ENCODE results near the gene MATN3. TPM values are rescaled to one million over a fixed set of nuclear protein-coding genes. Genes with fewer than 3 reads are reported as not detected.

Gene MATN3
- total and polyA plus RNA-seq, 4 donors, result 0.05 to 0.10 (median 0.08) TPM; not detected in 1

GRCh38 chr2:19988600-19988999 is 23.9 kb downstream of the MATN3 start (continued):
- TF ChIP-seq RXRA (IDR thresholded peaks at IDR 0.05), result no peak
- no peak for TF ChIP-seq NR2F2 (IDR thresholded peaks at IDR 0.05)
- TF ChIP-seq FOXA1 (IDR thresholded peaks at IDR 0.05), result no peak

- Histone ChIP-seq H3K27me3 (ENCODE audit: control insufficient read depth in 4 of 4, insufficient read depth in 4 of 4, low read length in 3 of 4) (peaks cover 0 to 4% (median 0%) of the 10 kb centered on the region in 4 donors), H3K4me3 (ENCODE audit: low read depth in 1 of 3, low read length in 3 of 3) (no peak overlapping the region), H3K27ac (ENCODE audit: low read depth in 1 of 2, low read length in 2 of 2) (no peak overlapping the region), H3K9ac (ENCODE audit: low read depth in 1 of 2, low read length in 2 of 2) (no peak overlapping the region), H3K36me3 (ENCODE audit: control insufficient read depth in 4 of 4, insufficient read depth in 3 of 4, low read depth in 1 of 4, low read length in 3 of 4) (no peaks in the 10 kb centered on the region), H3K4me1 (ENCODE audit: control insufficient read depth in 4 of 4, insufficient read depth in 4 of 4, low read length in 3 of 4) (peaks cover 4 to 16% (median 12%) of the 10 kb centered on the region in 4 donors), H3K9me3 (ENCODE audit: control insufficient read depth in 4 of 4, low read length in 3 of 4) (no peaks in the 10 kb centered on the region)
- WGBS, result 96% methylated on average over 5 of the region's 5 CpGs
- no peak for DNase-seq (ENCODE audit: low spot score)
- no peak for TF ChIP-seq GABPA (IDR thresholded peaks at IDR 0.05 in 1 of 2, conservative IDR thresholded peaks at IDR 0.05 in 1 of 2)
- TF ChIP-seq REST (IDR thresholded peaks at IDR 0.05), result no peak
- no peak for TF ChIP-seq RAD21 (IDR thresholded peaks at IDR 0.05)
- TF ChIP-seq CTCF (IDR thresholded peaks at IDR 0.05; ENCODE audit: low read depth, low read length, missing input control), result no peak
- no peak for TF ChIP-seq ATF3 (IDR thresholded peaks at IDR 0.05)
- no peak for TF ChIP-seq TAF1 (conservative IDR thresholded peaks at IDR 0.05)
- TF ChIP-seq HNF4A (conservative IDR thresholded peaks at IDR 0.05), result no peak
- no peak for TF ChIP-seq RXRA (IDR thresholded peaks at IDR 0.05)
- no peak for TF ChIP-seq YY1 (IDR thresholded peaks at IDR 0.05)
- TF ChIP-seq EGR1 (IDR thresholded peaks at IDR 0.05; ENCODE audit: low read depth in 2 of 2), result no peak
- TF ChIP-seq SP1 (IDR thresholded peaks at IDR 0.05), result no peak
- TF ChIP-seq MAX (IDR thresholded peaks at IDR 0.05), result no peak
- TF ChIP-seq NR2F2 (IDR thresholded peaks at IDR 0.05), result no peak
- no peak for TF ChIP-seq FOXA2 (IDR thresholded peaks at IDR 0.05)
- no peak for TF ChIP-seq HNF4G (IDR thresholded peaks at IDR 0.05)
- TF ChIP-seq FOXA1 (IDR thresholded peaks at IDR 0.05), result no peak
- TF ChIP-seq ZBTB33 (IDR thresholded peaks at IDR 0.05), result no peak
Measured at GRCh38 chr2:19987936-19988335, 24.5 kb downstream of the MATN3 start.

Data from liver (tissue), 9 donors.